HFF-Myc (cell line): ENCODE data around the gene RFTN1.
A peak's percentile ranks its signal among the peaks of the same experiment; 100 is the strongest.

Experiments used
- DNase-seq: peaks from one replicate; pipeline ENCODE4 v3.0.0-alpha.2; 2011; ENCODE audit warnings: low read depth; ENCODE audit errors: extremely low read depth
- H3K4me3 ChIP-seq: replicated peaks from 2 replicates; pipeline ENCODE4 v1.5.1; 2011; ENCODE audit warnings: low read depth, mild to moderate bottlenecking, control low read depth, low read length
- TF ChIP-seq, protein P1 (sequence below): IDR thresholded peaks from 2 replicates; pipeline ENCODE4 v1.5.1; 2012; ENCODE audit warnings: mild to moderate bottlenecking, low read depth, low read length, control low read depth; ENCODE audit errors: missing control alignments

Gene RFTN1

DNA sequence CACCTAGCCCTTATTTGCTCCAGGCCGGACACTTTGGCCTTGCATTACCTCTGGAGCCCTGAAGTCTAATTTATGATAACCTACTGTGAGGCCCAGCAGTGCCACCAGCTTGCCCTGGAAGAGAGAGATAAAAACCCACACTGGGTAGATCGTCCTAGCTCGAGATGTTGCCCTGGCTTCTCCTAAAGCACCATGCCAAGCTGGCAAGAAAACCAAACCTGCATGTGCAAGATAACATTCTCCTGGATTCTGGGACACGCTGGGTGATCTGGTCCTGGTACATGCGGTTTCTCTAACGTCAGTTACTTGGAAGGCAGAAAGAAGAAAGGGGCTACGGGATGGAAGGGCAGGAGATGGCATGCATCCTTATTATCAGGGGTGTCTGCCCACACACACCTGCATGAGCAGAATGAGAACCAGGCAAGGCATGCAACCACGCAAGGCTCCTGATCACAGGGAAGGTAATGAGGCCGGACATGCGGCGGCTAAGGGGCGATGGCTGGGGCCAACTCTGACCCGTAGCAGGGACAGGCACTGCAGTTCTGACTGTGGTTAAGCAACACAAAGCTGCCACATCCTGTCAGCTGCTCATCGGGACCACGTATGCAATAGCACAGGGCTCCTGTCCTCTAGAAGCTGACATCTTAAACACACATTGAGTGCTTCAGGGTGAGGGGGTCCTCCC, 175.5 kb downstream of the RFTN1 start:
- TF ChIP-seq, protein P1, sequence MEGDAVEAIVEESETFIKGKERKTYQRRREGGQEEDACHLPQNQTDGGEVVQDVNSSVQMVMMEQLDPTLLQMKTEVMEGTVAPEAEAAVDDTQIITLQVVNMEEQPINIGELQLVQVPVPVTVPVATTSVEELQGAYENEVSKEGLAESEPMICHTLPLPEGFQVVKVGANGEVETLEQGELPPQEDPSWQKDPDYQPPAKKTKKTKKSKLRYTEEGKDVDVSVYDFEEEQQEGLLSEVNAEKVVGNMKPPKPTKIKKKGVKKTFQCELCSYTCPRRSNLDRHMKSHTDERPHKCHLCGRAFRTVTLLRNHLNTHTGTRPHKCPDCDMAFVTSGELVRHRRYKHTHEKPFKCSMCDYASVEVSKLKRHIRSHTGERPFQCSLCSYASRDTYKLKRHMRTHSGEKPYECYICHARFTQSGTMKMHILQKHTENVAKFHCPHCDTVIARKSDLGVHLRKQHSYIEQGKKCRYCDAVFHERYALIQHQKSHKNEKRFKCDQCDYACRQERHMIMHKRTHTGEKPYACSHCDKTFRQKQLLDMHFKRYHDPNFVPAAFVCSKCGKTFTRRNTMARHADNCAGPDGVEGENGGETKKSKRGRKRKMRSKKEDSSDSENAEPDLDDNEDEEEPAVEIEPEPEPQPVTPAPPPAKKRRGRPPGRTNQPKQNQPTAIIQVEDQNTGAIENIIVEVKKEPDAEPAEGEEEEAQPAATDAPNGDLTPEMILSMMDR = no peak
- H3K4me3 ChIP-seq = no peak overlapping the region
- no peak for DNase-seq

DNA sequence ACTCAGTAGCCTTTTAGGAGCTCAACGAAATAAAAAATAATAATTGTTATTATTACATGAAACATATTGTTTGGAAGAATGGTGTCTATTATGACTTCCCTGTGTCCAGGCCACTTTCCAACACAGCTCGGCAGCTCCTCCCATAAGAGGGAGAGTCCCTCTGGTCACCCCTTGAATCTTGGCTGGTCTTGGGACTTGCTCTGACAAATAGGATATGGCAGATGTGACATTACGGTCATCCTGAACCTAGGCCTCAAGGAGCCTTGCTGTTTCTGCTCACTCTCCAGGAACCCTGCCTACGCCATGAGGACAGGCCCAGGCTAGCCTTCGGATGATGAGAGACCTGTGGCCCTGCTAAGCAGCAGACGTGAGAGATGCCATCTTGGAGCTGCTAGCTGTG, 176.7 kb downstream of the RFTN1 start:
- TF ChIP-seq, protein P1 = no peak
- no peak overlapping the region for H3K4me3 ChIP-seq
- DNase-seq = no peak

DNA sequence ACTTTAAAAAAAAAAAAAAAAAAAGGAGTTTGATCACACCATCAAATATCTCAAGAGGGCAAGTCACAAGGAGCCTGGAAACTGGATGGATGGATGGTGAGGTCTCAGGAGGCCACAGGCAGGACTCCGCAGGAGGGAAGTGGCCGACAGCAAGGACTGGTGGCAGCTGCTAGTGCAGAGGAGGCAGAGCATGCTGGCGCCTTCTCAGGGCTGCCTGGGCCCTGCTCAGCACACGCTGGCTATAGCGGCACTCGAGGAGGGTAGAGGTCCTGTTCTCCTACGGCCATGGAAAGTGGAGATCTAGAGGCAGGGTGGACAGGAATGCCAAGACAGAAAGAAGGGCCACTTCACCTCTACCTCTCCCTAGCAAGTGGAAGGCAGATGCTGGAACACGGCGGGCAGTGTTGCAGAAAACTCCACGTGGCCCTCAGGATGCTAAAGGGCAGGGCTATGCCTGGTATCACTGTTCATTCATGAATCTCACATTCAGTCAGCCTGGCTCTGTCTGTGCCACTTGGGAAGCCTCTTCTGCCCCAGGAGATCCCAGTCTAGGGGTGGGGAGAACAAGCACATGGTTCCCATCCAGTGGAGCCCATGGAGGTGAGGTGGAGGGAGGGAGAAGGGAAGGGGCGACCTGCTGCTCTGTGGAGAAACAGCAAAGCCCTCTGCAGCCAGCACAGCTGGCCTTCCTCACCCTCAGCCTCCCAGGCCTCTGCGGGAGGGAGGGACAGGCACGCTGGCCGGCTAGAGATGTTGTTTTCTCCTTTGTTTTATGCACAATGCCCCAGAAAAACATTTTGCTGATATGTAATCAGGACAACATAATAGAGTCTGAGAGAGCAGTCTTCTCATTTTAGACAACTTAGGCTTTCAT, 177.5 kb downstream of the RFTN1 start:
- TF ChIP-seq, protein P1 = no peak
- H3K4me3 ChIP-seq = no peak overlapping the region
- DNase-seq = no peak

DNA sequence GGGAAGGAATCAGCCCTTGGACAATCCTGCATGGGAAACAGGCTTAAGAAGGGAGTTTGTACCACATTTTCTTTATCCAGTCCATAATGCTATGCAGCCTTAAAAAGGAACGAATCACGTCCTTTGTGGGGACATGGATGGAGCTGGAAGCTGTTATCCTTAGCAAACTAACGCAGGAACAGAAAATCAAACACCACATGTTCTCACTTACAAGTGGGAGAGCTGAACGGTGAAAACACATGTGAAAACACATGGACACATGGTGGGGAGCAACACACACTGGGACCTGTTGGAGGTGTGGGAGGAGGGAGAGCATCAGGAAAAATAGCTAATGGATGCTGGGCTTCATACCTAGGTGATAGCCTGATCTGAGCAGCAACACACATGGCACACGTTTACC, 178.2 kb downstream of the RFTN1 start:
- no peak overlapping the region for H3K4me3 ChIP-seq
- TF ChIP-seq, protein P1 = no peak
- no peak for DNase-seq

DNA sequence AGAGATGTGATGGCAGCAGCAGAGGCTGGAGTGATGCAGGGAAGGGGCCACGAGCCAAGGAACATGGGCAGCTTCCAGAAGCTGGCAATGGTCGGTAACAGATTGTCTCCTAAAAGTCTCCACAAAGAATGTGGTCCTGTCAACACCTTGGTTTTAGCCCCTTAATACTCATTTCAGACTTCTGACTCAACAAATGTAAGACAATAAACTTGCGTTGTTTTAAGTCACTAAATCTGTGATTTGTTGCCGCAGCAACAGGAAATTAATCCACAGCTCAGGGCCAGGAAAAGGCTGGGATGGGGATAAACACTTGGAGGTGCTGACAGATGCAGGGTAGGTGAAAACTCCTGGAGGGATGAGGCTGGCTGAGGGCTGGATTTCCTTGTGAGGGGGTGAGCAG, 178.6 kb downstream of the RFTN1 start:
- DNase-seq = peak; percentile 71
- no peak overlapping the region for H3K4me3 ChIP-seq
- TF ChIP-seq, protein P1 = no peak

DNA sequence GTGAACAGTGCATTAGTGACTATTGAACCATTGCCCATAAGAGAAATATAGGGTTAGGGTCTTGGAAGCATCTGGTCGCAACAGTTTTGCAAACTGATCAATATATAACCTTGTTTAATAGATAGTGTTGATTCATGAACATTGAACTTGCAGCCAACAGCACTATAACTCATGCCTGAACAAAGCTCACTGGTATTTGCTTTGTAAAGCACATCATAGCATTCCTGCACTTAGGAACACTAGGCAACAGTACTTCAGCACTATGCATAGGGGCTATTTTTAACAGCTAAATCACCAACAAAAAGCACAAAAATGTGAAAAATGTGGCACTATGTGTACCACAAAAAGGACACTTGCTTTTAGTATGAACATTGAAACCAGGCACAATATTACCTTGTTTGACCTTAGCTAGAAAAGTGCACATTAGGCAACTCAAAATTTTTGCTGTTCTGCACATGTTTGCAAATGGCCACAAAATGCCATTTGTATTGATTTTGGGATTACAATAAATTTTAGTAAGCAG, 180.5 kb downstream of the RFTN1 start:
- no peak overlapping the region for H3K4me3 ChIP-seq

More for the DNA sequence above, 180.5 kb downstream of the RFTN1 start:
- DNase-seq = no peak
- TF ChIP-seq, protein P1 = no peak
